HG03066 (cell line): ENCODE results near the gene FAM89B.

Experiments used
- ATAC-seq: cut with Tn5 transposase; IDR thresholded peaks from one replicate; pipeline ENCODE4 v1.9.1; 2021; ENCODE audit warnings: low read depth; ENCODE audit not compliant: unreplicated experiment

Gene FAM89B

GRCh38 chr11:65573391-65574079 is 1.2 kb downstream of the FAM89B start:
- ATAC-seq = no peak

GRCh38 chr11:65574109-65574810 is 1.9 kb downstream of the FAM89B start:
- ATAC-seq = peak; percentile 27

GRCh38 chr11:65574811-65575567 is 2.7 kb downstream of the FAM89B start:
- ATAC-seq = no peak

- ATAC-seq = no peak
Measured at GRCh38 chr11:65575568-65576231, 3.4 kb downstream of the FAM89B start, which contains the start of gene EHBP1L1. EHBP1L1 (plus strand) TSS chr11:65576053; CDS start chr11:65576303, 250 bp downstream.

- ATAC-seq = no peak
Measured at GRCh38 chr11:65576232-65576866, 4.0 kb downstream of the FAM89B start.

GRCh38 chr11:65576867-65577755 is 4.8 kb downstream of the FAM89B start:
- ATAC-seq = no peak

GRCh38 chr11:65577756-65578109 is 5.4 kb downstream of the FAM89B start:
- ATAC-seq = no peak

GRCh38 chr11:65578134-65578533 is 5.8 kb downstream of the FAM89B start:
- no peak for ATAC-seq

GRCh38 chr11:65578667-65579066 is 6.3 kb downstream of the FAM89B start:
- no peak for ATAC-seq

GRCh38 chr11:65579291-65579690 is 7.0 kb downstream of the FAM89B start:
- no peak for ATAC-seq

GRCh38 chr11:65580031-65580692 is 7.8 kb downstream of the FAM89B start:
- no peak for ATAC-seq

GRCh38 chr11:65580756-65581155 is 8.4 kb downstream of the FAM89B start:
- no peak for ATAC-seq

- no peak for ATAC-seq
Measured at GRCh38 chr11:65581928-65582327, 9.6 kb downstream of the FAM89B start.

GRCh38 chr11:65583589-65583988 is 11.3 kb downstream of the FAM89B start:
- no peak for ATAC-seq

- no peak for ATAC-seq
Measured at GRCh38 chr11:65584106-65584505, 11.8 kb downstream of the FAM89B start.

GRCh38 chr11:65584723-65585171 is 12.4 kb downstream of the FAM89B start:
- ATAC-seq = no peak

- no peak for ATAC-seq
Measured at GRCh38 chr11:65585396-65586246, 13.3 kb downstream of the FAM89B start.

- no peak for ATAC-seq
Measured at GRCh38 chr11:65586247-65586630, 13.9 kb downstream of the FAM89B start.
